Measurements from ENCODE around the gene FZD7.

Gene FZD7

GRCh38 chr2:201992960-201993359, 40.7 kb upstream of the FZD7 start:
- no peak for TF ChIP-seq CTCF (IDR thresholded peaks at IDR 0.05)

- no peak for TF ChIP-seq CTCF (IDR thresholded peaks at IDR 0.05)
Observed at GRCh38 chr2:201994973-201995638, 38.5 kb upstream of the FZD7 start.

GRCh38 chr2:201996006-201996405, 37.6 kb upstream of the FZD7 start:
- TF ChIP-seq CTCF (IDR thresholded peaks at IDR 0.05), result no peak

GRCh38 chr2:201996679-201997314, 36.9 kb upstream of the FZD7 start:
- TF ChIP-seq CTCF (IDR thresholded peaks at IDR 0.05), result no peak

GRCh38 chr2:201999279-201999678, 34.4 kb upstream of the FZD7 start:
- TF ChIP-seq CTCF (IDR thresholded peaks at IDR 0.05), result no peak

GRCh38 chr2:202001826-202002225, 31.8 kb upstream of the FZD7 start:
- TF ChIP-seq CTCF (IDR thresholded peaks at IDR 0.05), result no peak

GRCh38 chr2:202002381-202002780, 31.3 kb upstream of the FZD7 start:
- TF ChIP-seq CTCF (IDR thresholded peaks at IDR 0.05), result no peak
